Epidermal melanocyte (primary cell): ENCODE results near the gene TANGO2.

Source experiments
- DNase-seq: peaks from one replicate; pipeline ENCODE4 v3.0.0; 2011; ENCODE audit warnings: low spot score; ENCODE audit not compliant: insufficient read length

The TANGO2 gene

DNA sequence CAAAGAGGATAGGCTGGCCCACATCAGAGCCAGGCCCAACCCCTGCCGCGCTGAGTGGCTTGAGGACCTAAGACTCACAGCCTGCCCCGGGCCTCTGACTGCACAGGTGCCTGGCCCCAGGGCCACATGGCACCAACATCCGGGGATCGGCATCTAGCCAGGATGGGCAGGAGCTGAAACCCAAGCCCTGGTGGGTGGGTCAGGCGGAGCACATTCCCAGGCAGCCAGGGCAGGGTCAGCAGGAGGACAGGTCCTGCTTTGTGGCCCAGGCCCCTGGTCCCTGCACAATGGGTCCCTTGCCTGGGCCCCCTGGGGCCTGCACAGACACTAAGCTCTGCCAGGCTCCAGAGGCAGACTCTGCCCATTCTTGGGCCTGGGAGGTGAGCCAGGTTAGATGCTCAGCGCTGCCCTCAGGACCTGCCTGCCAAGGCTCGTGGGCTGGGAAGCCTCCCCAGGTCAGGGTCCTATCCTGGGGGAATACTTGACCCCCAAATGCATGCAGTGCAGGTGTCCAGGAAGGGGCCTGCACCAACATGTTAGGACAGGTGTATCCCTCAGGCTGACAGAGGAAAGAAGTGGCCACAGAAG lies 37.8 kb upstream of the TANGO2 start:
- DNase-seq: no peak

DNA sequence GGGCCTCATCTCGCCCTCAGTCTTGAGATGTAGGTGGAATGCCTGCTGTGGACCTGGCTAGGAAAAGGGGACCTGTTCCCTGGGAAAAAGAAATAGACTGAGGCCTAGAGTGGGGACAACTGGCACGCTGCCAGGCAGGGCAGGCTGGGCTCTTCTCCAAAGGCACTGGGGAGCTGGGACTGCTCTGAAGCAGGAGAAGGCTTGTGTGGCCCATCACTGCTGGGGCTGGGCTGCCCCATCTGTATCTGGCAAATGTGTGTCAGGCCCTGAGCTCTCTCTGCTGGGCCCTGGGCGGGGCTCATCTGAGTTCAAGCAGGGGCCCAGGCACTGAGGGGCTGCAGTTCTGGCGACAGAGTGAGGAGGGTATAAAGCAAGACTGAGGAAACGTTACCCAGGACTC lies 37.2 kb upstream of the TANGO2 start:
- no peak for DNase-seq

DNA sequence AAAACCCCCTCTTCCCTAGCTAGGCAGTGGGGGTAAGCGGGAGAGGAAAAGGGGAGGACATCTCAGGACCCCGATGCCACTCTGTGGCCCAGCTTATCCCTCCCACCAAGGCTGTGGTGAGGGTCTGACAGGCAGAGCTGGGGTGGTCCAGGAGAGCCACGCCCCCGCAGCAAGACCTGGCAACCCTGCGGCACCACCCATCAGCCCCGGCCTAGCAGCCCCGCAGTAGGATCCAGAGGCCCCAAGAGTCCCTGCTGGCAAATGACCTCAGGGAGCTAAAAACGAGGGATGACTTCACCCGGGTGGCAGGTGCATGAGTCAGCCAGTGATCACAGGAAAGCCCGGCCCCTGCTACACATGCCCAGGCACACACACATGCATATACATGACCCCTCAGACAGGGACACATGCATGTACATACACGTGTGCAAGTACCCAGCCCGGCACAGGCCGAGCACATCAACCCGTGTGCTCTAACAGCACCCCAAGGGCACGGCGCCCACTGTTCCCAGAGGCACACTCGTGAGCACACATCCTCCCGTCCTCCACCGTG lies 36.6 kb upstream of the TANGO2 start:
- no peak for DNase-seq

DNA sequence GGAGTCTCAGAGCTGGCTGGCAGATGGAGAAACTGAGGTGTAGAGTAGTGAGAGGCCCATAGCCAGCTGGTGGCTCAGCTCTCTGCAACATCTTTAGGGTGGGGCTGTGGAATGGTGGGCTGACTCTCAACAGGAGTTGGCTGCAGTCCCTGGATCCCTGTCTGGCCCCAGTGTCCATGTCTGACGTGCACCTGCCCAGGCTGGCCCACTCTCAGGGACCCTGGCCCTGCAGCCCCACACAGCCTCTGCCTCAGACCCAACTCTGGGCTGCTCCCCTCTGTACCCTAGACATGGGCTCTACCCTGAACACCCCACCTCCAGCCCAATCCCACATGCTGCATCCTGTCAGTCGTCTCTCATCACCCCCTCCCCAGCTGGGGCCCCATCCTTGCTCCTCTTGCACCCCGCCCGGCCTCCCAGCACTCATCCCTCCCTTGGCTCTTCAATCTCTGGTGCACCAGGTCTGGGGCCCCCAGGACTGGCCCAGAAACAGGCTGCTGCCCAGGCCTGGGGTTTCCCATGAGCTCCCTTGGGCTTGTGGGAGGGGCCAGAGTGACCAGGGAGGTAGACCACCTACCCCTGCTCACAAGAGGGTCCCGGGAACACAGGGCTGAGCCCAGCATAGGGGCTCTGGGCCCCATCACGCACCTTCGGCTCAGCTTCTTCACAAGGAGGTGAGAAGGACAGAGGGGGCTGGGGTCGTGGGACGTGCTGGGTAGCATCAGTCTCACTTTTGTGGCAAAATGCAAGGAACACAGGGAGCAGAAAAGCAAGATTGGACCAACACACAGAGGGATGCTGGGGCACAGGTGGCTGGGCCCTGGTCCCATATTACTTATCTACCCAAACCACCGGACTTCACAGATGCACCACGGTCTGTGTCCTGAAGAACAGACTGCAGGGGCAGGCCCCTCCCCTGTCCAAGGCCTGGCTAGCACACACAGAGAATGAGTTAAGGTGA lies 35.8 kb upstream of the TANGO2 start:
- no peak for DNase-seq

DNA sequence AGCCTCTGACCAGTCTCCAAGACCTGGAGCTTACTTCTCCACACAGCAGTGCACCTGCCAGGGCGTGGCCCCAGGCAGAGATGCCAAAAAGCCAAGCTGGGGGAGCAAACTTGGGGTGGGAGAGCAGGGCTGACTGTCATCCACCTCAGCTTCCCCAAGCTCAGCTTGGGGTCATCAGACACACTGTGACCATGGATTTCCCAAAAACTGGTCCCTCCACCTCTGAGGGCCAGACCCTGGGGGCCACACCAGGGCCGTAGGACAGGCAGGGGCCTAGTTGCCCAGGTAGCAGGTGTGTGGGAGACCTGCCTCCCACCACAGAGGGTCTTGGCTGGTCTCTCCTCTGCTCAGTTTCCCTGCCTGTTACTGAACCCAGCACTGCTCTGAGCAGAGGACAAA lies 34.9 kb upstream of the TANGO2 start:
- DNase-seq: no peak

DNA sequence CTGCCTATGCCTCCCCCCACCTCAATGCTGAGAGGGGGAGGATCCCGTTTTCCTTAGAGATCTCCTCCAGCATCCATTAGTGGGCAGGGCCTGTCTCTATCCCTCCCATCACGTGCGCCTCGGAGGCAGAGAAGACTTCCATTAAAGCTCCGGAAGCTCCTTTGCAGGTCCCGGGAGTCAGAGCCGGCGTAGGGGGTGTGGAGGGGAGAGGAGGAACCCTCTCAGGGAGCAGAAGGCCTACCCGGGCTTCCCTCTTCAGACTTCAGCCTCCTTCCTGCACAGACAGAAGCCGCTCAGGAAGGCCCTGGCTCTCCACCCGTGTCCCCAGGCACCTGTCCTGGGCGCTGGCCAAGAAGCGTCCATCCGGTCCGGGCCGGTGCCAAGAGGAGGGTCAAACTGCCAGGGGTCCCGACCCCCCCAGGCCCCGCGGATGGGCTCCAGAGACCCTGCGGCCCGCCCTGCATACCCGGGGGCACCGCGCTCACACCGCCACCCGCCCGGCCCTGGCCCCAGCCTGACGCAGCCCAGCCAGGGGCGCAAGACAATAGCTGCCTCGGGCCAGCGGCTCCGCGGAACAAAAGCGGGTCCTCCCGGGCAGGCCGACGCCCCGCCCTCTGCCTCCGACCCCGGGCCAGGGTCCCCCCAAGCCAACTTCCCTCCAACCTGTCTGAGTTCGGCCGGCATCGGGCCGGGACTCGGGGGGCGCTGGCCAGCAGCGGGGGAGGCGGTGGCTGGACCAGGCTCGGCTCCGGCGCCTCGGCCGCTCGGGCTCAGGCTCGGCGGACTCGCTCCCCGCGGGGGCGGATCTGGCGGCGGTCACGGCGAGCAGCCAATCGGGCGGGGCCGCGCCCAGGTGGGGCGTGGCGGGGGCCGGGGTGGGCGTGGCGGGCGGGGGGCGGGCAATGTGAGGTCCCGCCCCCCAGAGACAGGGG lies 34.2 kb upstream of the TANGO2 start:
- DNase-seq: peak; percentile 93

DNA sequence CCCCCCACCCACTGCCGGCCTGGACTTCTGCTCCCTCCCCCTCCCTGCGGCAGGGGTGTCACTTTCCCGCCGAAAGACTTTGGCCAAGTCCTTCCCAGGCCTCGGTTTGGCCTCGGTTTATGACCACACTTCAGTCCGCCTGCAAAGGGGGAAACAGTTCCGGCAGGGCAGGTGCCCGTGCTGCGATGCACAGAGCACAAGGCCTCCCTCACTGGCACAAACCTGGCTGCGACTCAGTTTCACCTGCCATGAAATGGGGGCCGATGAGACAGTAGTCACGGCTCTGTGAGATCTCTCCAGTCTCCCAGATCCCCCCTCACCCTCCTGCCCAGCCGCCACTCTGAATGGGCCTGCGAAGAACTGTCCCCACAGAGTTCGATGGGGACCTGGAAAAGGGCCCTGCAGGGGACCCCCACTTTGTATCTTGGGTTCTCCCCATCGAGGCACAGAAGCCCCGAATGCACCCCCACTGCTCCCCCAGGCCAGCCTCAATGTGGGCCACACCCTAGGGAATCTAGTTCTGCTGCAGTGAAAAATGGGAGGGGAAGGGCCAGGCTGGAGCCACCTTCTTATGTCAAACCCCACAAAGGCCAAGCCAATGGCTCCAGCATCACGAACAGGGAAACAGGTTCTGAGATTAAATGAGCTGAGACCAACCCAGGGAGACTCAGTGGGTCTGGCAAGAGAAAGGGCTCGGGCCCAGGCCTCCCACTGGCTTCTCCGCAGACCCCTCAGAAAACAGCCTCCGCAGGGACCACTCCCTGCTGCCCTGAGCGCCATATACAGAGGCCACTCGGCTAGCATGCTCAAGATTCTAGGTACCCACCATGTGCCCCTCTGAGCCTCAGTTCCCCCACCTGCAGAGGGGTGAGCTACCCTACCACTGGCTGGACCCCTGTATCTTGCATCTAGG lies 33.3 kb upstream of the TANGO2 start:
- DNase-seq: no peak

DNA sequence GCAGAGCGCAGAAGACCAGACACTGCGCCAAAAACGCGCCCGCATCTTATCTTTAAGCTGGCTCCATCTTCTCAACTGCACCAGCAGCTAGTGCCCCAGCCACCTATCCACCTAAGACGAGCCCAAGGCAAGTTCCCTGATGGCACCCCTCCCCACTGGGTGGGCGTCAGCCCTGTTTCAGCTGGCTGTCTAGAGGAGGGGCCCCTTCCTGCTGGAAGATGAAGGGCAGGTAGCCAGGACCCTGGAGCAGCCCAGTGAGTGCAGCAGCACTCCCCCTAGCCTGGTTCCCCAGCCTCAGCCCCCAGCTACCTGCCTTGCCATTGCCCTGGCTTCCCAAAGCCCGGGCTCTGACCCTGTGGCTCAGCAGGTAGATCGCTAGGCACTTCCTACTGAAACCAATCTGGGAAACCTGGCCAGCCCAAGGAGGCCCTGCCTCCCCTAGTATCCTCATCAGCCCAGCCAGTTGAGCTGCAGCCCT lies 32.5 kb upstream of the TANGO2 start:
- no peak for DNase-seq

DNA sequence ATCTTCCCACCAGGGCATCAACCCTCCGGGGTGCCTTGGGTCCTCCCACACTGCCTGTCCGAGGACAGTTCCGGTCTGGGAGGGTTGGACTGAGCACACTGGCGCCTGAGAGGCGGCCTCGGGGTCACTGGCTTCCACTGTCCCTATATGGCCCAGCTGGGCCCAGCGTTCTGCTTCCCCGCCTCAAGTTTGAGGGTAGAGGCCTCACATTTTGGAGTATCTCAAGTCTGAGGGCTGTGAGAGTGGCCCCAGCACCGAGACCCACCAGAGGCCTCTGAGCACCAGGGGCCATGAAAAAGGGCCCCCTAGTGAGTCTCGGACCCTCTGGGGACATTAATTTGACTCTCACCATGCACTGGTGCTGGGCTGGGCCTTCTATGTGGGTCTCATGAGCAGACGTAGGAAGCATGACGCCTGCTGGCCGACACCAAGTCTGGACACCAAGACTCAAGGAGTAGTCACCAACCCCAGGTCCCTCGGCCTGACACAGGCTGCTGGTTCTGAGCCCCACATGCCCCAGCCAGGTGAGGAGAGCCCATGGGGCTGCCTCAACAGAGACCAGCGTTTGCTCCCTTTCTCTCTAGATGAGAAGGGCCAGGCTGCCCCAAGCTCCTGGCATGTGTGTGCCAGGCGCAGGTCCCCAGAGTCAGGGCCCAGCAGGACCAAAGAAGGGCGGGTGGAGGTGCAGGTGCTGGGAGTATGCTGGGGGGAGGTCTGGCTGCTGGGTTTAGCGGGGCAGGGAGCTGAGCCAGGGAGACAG lies 31.8 kb upstream of the TANGO2 start:
- DNase-seq: no peak

DNA sequence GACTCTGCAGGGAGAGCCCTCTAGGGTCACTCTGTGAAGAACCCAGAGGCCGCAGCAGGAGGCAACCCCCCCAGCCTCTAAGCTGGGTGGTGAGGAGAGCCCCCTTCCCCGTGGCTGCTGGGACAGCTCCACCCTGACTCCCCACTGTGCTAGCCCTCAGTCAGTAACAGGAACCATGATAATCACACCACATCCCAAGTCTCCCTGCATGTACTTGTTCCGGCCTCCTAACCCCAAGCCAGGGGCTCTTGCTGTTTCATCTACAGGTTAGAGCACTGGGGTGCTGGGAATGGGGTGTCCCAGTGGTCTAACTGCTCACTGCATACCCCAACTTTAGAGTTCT lies 31.2 kb upstream of the TANGO2 start:
- no peak for DNase-seq

DNA sequence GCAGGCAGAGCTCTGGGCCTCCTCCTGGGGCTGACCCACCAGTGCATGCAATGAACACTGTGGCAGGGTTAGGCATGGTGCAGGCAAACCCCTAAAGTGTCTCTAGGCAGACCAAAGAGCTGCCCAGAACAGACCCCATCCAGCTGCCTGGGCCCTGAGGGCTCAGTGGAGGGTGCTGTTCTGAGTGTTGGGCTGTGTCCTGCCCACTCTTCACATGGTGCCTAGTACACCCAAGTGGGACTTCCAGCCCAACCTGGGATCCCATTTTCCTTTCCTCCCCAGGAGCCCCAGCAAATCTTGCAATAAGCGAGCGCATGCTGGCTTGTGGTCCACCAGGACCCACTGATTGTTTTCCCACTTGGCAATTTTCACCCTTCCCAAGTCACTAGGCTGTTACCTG lies 30.7 kb upstream of the TANGO2 start:
- DNase-seq: no peak

DNA sequence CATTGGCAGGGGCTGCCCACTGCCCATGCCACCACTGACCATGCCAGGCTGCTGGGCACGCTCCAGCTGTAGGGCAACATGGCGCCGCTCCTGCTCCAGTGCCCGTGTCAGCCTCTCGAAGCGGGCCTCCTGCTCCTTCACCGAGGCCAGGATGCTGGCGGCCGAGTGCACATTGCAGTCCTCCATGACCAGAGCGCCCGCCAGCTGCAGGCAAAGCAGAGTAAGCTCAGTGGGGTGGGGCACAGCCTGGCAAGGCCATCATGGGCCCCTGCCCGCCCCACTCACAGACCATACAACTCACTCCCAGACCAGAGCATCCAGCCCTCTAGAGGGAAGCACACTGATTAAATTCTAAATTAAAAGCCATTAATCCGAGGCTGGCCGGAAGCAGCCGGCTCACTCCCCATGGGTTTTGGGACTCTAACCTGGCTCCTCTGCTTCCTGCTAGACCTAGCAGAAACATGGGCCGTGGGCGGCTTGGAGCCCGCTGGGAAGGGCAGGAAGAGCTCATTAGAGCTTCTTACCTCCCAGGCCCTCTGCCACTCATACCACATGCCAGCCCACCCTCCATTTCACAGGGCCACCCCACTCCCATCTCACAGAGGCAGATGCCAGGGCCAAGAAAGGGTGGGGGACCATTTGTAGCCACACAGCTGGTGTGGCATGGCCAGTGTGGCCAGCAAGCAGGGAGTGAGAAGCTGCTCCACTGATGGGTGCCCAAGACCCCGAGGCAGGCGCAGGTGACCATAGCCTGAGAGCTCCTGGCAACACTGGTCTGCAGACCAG lies 30.1 kb upstream of the TANGO2 start:
- DNase-seq: no peak

DNA sequence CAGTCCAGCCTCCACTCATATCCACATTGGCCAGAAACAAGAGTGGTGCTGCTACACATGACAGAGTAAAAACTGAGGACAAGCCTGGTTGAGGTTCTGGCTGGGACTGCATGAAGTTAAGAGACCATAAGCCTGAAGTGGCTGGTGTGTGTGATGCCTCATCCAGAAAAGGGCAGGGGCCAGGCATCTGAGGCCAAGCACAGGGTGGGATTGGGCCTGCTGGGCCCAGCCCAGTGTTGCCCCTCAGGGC lies 29.6 kb upstream of the TANGO2 start:
- DNase-seq: no peak

DNA sequence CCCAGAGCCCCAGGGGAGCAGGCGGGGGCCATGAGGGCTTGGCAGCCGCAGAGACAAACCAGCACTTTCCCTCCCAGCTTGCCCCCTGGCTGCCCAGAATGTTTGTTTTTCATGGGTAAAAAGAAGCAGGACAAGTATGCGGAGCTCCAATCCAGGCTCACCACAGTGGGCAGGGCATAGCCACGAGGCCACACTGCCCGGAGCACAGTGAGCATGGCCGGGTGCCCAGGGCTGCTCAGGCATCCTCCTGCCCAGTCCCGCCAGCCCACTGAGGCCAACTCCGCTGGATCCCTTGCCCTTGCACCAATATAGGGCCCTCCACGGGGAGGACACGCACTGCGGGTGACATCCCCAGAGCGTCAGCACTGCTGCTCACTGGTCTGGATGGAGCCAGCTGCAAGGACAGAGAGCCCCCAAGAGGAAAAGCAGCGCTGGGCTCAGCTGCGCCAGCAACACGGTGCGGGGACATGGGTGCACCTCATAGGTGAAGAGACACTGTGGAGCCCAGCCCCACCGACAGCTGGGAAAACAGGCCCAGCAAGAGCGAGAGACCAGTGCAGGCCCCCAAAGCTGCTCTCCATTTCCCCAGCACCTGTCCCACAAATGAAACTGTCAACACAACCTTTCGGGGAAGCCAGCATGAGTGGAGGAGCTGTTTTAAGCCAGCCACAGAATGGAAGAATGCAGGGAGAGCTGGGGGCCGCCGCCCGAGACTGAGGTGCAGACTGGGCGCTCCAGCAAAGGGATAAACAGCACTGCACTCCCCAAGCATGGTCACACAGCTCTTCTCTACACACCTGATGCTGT lies 29.1 kb upstream of the TANGO2 start:
- no peak for DNase-seq

DNA sequence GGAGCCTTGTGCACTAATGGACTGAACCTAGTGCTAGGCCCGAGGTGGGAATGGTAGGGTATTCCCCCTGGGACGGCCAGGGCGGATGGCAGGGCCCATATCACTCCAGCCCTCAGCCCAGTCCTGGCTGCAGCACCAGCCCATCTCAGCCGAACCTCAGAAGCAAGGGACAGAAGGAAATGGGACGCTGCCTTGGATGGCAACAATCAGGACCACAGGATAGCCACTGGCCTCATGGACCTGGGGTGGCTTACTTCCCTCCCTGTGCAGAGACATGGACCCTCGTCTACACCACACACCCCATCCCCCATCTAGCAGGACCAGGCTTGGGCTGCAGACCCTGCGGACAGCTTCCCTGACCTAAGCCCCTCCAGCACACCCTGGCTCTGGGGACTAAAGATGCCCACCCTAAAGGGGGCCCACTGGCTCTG lies 28.4 kb upstream of the TANGO2 start:
- no peak for DNase-seq

DNA sequence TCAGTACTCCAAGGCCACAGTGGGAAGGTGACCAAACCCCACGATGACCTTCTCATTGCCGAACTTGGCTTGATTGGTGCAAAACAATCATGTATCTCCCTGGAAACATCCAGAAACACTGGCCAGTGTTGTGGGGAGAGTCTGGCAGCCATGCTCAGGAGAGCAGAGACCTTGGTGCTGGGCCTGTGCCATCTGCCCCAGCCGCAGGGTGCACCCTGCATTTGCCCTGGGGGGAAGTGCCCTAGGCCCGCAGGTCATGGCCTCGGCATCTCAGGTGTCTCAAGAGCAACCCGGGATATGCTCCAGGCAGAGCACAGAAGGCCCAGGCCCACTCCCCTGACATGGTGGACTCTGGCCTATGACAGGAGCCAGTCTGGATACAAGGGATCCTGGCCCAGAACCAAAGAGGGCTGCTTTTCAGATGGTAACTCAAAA lies 28.0 kb upstream of the TANGO2 start:
- DNase-seq: no peak

DNA sequence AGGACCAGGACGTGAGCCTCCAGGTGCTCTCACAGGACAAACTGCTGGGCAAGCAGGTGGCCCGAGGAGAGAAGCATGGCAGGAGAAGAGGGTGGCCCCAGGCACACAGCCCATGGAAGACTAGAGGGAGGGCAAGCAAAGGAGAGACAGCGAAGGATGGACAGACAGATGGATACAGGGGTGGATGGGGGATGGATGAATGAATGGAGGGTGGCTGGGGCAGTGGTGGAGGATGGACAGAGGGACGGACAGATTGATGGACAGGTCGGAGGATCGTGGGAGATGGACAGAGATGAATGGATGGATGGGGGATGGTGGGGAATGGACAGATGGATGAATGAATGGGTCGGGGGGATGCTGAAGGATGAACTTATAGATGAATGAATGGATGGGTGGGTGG lies 27.0 kb upstream of the TANGO2 start:
- no peak for DNase-seq

DNA sequence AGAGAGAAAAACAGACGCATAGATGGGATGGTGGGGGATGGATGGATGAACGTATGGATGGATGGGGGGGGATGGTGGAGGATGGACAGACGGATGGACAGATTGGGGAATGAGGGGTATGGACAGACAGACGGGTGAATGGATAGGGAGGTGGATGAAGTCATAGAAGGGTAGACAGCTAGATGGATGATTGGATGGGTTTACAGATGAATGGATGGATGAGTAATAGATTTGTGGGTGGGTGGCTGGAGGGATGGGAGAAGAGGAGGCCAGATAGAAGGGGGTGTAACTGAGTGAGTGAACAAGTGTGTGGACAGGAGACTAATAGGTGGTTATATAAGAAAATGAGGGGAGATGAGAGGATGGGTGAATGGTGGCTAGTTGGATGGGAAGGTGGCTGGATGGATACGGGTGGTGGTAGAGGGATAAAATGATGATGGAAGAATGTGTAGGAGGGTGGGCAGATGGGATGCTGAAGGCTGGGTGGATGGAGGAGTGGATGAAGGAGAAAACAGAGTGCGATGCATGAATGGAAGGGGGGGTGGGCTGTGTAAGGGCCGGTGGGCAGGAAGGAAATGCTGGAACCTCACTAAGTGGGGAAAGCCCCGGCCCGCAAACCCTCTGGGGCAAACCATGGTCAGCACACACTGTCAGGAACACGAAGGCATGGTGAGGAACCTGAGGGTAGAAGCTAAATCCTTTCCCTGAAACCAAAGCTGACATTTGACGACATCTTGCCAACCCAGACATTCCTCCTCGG lies 25.9 kb upstream of the TANGO2 start:
- no peak for DNase-seq
